ENCODE data around the gene ETNK2. TPM values are rescaled to one million over a fixed set of nuclear protein-coding genes. Genes with fewer than 3 reads are reported as not detected.

The ETNK2 gene
- total and polyA plus RNA-seq, 2 of the 13 experiments (the other 11 are each of a cell fraction or from before 2014, with no cell fraction given), result 15.5 to 42.8 TPM

DNA sequence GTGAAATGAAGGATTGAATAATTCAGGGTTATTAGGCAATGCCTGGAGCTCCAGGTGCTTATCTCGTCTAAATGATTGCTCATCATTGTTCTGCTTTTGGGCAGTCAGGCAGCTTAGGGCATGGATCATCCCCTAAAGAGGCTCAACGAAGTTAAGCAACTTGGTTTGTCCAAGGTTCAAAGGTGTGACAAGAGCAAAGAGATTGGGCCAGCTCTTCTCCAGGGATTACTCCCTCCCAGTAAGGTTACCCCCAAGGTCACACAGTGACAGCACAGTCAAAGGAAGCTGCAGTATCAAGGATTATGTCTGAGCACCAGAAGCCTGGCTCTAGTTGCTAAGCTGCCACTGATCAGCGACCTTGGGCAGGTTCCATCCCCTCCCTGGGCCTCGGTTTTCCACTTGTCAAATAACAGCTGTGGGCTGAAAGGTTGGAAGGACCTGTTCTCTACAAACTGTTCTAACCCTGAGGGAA, 6.8 kb downstream of the ETNK2 start (continued):
- TF ChIP-seq, protein P1, sequence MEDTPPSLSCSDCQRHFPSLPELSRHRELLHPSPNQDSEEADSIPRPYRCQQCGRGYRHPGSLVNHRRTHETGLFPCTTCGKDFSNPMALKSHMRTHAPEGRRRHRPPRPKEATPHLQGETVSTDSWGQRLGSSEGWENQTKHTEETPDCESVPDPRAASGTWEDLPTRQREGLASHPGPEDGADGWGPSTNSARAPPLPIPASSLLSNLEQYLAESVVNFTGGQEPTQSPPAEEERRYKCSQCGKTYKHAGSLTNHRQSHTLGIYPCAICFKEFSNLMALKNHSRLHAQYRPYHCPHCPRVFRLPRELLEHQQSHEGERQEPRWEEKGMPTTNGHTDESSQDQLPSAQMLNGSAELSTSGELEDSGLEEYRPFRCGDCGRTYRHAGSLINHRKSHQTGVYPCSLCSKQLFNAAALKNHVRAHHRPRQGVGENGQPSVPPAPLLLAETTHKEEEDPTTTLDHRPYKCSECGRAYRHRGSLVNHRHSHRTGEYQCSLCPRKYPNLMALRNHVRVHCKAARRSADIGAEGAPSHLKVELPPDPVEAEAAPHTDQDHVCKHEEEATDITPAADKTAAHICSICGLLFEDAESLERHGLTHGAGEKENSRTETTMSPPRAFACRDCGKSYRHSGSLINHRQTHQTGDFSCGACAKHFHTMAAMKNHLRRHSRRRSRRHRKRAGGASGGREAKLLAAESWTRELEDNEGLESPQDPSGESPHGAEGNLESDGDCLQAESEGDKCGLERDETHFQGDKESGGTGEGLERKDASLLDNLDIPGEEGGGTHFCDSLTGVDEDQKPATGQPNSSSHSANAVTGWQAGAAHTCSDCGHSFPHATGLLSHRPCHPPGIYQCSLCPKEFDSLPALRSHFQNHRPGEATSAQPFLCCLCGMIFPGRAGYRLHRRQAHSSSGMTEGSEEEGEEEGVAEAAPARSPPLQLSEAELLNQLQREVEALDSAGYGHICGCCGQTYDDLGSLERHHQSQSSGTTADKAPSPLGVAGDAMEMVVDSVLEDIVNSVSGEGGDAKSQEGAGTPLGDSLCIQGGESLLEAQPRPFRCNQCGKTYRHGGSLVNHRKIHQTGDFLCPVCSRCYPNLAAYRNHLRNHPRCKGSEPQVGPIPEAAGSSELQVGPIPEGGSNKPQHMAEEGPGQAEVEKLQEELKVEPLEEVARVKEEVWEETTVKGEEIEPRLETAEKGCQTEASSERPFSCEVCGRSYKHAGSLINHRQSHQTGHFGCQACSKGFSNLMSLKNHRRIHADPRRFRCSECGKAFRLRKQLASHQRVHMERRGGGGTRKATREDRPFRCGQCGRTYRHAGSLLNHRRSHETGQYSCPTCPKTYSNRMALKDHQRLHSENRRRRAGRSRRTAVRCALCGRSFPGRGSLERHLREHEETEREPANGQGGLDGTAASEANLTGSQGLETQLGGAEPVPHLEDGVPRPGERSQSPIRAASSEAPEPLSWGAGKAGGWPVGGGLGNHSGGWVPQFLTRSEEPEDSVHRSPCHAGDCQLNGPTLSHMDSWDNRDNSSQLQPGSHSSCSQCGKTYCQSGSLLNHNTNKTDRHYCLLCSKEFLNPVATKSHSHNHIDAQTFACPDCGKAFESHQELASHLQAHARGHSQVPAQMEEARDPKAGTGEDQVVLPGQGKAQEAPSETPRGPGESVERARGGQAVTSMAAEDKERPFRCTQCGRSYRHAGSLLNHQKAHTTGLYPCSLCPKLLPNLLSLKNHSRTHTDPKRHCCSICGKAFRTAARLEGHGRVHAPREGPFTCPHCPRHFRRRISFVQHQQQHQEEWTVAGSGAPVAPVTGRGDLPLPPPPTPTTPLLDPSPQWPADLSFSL (CRISPR knock-in tag; IDR thresholded peaks at IDR 0.05), result no peak
- TF ChIP-seq NR2F2 (IDR thresholded peaks at IDR 0.05; ENCODE audit: borderline replicate concordance, low read depth) (peak; percentile 88), MBNL3 (CRISPR knock-in tag; conservative IDR thresholded peaks at IDR 0.05) (no peak), SMAD9 (CRISPR knock-in tag; IDR thresholded peaks at IDR 0.05) (no peak), ZNF7 (CRISPR knock-in tag; IDR thresholded peaks at IDR 0.05) (no peak), ZNF282 (IDR thresholded peaks at IDR 0.05; ENCODE audit: partially characterized antibody) (no peak), SNRNP70 (IDR thresholded peaks at IDR 0.05; ENCODE audit: low read depth, low read length) (no peak), FOXC1 (CRISPR knock-in tag; IDR thresholded peaks at IDR 0.05; ENCODE audit: borderline replicate concordance) (no peak), LCORL (IDR thresholded peaks at IDR 0.05) (peak; percentile 96), LCORL (CRISPR knock-in tag; IDR thresholded peaks at IDR 0.05) (peak; percentile 97), HES4 (CRISPR knock-in tag; IDR thresholded peaks at IDR 0.05; ENCODE audit: borderline replicate concordance) (no peak), ATM (IDR thresholded peaks at IDR 0.05; ENCODE audit: borderline replicate concordance) (no peak), IRF2 (CRISPR knock-in tag; IDR thresholded peaks at IDR 0.05) (peak; percentile 61), ERF (CRISPR knock-in tag; IDR thresholded peaks at IDR 0.05) (peak; percentile 56; the same call in 1 of the 2 replicates), ZNF570 (CRISPR knock-in tag; IDR thresholded peaks at IDR 0.05; ENCODE audit: borderline replicate concordance) (no peak), ZNF777 (CRISPR knock-in tag; IDR thresholded peaks at IDR 0.05) (no peak), PCBP1 (IDR thresholded peaks at IDR 0.05; ENCODE audit: borderline replicate concordance, low read depth, low read length) (no peak), RFX1 (IDR thresholded peaks at IDR 0.05) (no peak)
- TF ChIP-seq, protein P2, sequence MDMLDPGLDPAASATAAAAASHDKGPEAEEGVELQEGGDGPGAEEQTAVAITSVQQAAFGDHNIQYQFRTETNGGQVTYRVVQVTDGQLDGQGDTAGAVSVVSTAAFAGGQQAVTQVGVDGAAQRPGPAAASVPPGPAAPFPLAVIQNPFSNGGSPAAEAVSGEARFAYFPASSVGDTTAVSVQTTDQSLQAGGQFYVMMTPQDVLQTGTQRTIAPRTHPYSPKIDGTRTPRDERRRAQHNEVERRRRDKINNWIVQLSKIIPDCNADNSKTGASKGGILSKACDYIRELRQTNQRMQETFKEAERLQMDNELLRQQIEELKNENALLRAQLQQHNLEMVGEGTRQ (IDR thresholded peaks at IDR 0.05; ENCODE audit: low read depth, low read length), result no peak
- TF ChIP-seq, protein P2 (CRISPR knock-in tag; IDR thresholded peaks at IDR 0.05; ENCODE audit: borderline replicate concordance), result no peak
- TF ChIP-seq, protein P3, sequence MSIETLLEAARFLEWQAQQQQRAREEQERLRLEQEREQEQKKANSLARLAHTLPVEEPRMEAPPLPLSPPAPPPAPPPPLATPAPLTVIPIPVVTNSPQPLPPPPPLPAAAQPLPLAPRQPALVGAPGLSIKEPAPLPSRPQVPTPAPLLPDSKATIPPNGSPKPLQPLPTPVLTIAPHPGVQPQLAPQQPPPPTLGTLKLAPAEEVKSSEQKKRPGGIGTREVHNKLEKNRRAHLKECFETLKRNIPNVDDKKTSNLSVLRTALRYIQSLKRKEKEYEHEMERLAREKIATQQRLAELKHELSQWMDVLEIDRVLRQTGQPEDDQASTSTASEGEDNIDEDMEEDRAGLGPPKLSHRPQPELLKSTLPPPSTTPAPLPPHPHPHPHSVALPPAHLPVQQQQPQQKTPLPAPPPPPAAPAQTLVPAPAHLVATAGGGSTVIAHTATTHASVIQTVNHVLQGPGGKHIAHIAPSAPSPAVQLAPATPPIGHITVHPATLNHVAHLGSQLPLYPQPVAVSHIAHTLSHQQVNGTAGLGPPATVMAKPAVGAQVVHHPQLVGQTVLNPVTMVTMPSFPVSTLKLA (IDR thresholded peaks at IDR 0.05), result no peak
- TF ChIP-seq, protein P4, sequence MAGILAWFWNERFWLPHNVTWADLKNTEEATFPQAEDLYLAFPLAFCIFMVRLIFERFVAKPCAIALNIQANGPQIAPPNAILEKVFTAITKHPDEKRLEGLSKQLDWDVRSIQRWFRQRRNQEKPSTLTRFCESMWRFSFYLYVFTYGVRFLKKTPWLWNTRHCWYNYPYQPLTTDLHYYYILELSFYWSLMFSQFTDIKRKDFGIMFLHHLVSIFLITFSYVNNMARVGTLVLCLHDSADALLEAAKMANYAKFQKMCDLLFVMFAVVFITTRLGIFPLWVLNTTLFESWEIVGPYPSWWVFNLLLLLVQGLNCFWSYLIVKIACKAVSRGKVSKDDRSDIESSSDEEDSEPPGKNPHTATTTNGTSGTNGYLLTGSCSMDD (CRISPR knock-in tag; IDR thresholded peaks at IDR 0.05), result no peak
